NAMALWA (cell line): ENCODE results near the gene KCNN1.
"Not testable (repeated sequence)": the region's sequence is repeated elsewhere in the genome, so short reads cannot be mapped to it uniquely, and the experiment has no call there.

Experiments
- DNase-seq: peaks from one replicate; pipeline ENCODE4 v3.0.0-alpha.2; 2015; ENCODE audit warnings: low spot score

KCNN1 gene

DNA sequence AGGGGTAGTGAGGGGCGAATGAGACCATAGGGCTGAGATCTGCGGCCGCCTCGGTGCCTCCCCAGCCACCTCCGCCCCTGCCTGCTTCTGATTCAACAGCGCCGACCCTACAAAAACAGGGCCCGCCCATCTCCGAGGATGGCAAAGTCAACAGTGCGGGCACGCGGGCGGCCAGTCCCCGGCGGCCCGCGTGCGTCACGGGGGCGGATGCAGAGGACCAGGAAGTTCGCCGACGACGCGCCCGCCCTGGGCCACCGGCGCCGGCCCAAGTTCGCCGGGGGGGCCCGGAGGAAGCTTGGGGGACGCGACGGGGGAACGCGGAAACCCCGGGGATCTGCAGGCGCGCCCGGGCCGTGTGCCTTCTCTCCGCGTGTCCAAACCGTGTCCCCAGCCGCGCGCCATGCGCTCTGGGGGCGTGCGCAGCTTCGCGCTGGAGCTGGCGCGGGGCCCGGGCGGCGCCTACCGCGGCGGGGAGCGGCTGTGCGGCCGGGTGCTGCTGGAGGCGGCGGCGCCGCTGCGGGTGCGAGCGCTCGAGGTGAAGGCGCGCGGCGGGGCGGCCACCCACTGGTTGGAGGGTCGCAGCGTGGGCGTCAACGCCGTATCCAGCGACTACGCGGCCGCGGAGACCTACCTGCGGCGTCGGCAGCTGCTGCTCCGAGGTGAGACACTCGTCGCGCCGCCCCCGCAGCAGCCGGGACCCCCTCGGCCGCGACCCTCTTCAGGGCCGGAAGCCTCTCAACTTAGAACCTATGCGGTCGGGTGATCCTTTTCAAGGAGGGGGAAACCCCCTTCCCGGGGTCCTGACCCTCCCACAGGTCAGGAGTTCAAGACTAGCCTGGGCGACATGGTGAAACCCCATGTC, 34.2 kb downstream of the KCNN1 start:
- DNase-seq = peak; percentile 93

- no peak for DNase-seq
These were observed 35.0 kb downstream of the KCNN1 start for GRCh38 chr19:18001777-18002345.

- peak; percentile 41 for DNase-seq
These were observed 35.5 kb downstream of the KCNN1 start for GRCh38 chr19:18002347-18002850.

DNA sequence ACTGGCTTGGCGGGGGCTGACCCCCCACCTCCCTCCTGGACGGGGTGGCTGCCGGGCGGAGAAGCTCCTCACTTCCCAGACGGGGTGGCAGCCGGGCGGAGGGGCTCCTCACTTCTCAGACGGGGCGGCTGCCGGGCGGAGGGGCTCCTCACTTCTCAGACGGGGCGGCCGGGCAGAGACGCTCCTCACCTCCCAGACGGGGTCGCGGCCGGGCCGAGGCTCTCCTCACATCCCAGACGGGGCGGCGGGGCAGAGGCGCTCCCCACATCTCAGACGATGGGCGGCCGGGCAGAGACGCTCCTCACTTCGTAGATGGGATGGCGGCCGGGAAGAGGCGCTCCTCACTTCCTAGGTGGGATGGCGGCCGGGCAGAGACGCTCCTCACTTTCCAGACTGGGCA, 38.8 kb downstream of the KCNN1 start:
- DNase-seq = not testable (repeated sequence)

DNA sequence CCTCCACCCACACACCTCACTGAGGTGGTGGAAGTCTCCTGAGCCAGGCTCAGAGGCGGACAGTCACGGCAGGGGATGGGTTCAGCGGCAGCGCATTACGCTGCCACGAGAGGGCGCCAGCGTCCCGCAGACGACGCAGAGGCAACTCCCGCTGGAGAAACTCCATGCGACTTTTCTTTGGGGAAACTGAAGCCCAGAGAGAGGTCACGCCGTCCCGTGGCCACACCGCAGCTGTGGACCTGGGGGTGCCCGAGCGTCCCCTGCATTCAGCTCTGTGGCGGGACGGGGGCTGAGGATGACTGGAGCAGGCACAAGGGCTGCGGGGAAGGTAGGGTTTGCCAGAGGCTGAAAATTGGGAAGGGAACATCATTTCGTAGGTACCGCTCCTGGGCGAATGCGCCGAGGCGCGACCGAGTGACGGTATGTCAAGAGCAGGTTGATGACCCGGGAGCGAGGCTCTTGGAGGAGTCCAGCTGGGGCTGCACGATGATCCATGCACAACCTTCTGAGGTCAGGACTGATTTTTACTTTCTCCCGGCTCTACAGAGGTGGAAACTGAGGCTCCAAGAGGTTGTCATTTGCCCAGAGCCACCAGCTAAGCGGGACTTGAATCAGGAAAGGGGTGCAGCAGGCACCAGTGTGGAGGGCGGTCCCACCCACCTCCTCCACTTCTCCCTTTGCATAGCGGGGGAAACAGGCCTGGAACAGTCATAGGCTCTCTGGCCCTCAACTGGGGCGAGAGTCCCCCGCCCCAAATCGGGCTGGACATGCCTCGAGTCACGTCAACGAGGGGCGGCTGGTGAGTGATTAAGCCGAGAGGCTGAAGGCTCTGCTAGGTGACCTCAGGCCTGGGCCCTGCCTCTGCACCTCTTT, 40.4 kb downstream of the KCNN1 start:
- peak; percentile 83 for DNase-seq

- DNase-seq = peak; percentile 93
These were observed 41.2 kb downstream of the KCNN1 start, which contains the start of gene ARRDC2 for GRCh38 chr19:18007917-18008673. Gene ARRDC2 (plus strand): TSS chr19:18008170. CDS start chr19:18008311, 141 bp downstream.

DNA sequence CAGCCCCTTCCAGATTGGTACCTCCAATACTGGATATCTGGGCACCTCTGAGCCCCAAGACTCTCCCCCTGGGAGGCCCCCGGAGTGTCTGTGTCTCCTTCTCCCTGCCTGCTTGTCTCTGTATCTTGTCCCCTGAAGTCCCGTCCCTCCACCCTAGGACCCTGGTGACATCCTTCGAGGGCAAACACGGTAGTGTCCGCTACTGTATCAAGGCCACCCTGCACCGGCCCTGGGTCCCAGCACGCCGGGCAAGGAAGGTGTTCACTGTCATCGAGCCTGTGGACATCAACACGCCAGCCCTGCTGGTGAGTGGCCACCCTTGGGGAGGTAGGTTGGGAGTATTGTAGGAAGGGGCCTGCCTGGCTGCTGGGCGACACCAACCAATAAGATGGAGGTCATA, 41.9 kb downstream of the KCNN1 start:
- DNase-seq = no peak

DNA sequence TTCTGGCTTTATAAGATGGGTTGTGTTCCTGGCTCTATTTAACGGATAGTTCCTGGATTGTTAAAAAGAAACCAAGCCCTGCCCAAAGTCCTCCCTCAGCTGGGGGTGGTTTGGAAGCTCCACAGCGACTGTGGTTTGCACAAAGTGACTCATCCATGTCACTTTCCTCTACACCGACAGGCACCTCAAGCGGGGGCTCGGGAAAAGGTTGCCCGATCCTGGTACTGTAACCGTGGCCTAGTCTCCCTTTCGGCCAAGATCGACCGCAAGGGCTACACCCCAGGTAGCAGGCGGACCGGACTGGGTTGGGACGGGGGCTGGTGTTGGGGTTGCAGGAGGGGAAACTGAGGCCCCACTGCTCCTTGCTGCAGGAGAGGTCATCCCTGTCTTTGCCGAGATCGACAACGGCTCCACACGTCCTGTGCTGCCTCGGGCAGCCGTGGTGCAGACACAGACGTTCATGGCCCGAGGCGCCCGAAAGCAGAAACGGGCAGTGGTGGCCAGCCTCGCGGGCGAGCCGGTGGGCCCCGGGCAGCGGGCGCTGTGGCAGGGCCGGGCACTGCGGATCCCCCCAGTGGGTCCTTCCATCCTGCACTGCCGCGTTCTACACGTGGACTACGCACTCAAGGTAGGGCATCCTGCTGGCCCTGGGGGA, 42.6 kb downstream of the KCNN1 start:
- no peak for DNase-seq

DNA sequence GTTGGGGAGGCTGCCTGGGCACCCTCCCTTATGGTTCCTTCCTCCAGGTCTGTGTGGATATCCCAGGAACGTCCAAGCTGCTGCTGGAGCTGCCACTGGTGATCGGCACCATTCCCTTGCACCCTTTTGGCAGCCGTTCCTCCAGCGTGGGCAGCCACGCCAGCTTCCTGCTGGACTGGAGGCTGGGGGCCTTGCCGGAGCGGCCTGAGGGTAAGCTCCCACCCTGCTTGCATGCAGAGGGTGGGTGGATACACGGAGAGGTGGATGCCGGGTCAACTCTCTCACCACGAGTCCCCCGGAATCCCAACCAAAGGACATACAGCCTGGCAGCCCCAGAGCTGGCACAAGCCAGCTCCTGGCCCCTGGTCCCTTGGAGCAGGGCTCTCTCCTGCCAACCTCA, 43.2 kb downstream of the KCNN1 start:
- DNase-seq = no peak

GRCh38 chr19:18013210-18014111, 46.6 kb downstream of the KCNN1 start:
- no peak for DNase-seq

GRCh38 chr19:18014197-18014596, 47.3 kb downstream of the KCNN1 start:
- DNase-seq = no peak

DNA sequence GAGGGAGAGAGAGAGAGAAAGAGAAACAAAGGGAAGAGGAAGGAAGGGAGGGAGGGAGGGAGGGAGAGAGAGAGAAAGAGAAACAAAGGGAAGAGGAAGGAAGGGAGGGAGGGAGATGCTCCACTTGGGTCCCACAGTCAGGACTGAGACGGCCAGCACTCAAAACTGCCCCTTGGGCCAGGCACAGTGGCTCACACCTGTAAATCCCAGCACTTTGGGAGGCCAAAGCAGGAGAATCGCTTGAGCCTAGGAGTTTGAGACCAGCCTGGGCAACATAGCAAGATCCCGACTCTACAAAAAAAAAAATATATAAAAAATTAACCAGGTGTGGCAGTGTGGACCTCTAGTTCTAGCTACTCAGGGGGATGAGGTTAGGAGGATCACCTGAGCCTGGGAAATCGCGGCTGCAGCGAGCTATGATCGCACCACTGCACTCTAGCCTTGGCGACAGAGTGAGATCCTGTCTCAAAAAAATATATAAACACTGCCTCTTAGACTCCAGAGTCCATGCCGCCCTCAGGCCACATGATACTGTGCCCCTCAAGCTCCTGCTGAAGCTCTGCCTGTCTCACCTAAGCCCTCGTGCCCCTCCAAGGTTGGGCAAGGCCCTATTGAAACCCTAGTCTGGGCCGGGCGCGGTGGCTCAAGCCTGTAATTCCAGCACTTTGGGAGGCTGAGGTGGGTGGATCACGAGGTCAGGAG, 49.5 kb downstream of the KCNN1 start:
- no peak for DNase-seq

DNA sequence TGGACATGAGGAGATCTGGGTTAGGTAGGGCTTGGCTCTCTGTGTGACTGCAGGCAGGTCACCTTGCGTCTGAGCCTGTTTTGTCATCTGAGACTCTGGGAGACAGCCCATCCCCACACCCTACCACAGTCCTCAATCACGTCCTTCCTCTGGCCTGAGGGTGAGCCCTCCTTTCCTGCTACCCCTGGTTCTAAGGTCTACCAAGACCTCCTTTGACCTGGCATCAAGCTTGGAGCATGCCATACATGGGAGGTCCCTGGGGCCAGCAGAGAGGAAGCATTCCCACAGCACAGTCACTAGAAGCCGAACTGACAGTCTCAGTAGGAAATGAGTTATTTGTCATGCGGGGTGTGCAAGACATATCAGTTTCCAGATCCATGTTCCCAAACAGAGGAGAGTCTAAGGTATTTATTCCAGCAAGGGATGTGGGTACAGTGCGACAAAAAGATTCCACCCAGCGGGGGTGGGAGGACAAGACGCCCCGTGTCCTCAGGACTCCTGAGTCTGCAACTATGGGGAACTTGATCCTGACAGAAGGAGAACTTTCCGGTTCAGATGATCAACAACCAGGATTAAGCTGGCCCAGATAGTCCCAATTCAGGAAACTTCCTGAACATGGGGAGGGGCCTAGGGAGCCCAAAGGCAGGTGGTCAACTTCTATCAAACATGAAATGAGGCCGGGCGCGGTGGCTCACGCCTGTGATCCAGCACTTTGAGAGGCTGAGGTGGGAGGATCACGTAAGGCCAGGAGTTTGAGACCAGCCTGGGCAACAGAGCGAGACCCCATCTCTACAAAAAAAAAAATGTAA, 50.6 kb downstream of the KCNN1 start:
- no peak for DNase-seq

GRCh38 chr19:18020212-18021085, 53.5 kb downstream of the KCNN1 start:
- no peak for DNase-seq

GRCh38 chr19:18021121-18021755, 54.3 kb downstream of the KCNN1 start:
- no peak for DNase-seq

- DNase-seq = peak; percentile 95
These were observed 56.8 kb downstream of the KCNN1 start for GRCh38 chr19:18023622-18024251.

DNA sequence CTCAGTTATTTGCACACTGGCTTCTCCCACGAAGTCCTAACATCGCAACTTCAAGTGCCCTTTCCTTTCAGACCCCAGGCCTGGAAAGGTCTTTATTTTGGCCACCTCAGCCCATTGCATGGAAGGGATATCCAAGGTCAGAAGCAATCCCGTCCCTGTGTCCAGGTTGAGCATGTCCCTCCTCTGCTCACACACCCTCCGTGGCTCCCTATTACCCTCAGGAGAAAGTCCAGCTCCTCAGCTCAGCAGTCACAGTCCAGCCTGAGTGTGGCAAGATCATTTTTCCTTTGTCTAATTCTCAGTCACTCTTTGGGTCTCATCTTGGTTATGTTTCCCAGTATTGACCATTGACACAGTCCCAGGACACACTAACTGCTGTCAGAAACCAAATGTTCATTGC, 60.2 kb downstream of the KCNN1 start:
- no peak for DNase-seq
